WERI-Rb-1 (cell line): ENCODE measurements around the gene EWSR1.

ENCODE experiments used
- DNase-seq: peaks from one replicate; pipeline ENCODE4 v3.0.0-alpha.2; 2020
- H3K27ac ChIP-seq: fragments of 250-450 bp; sonication (Bioruptor Pico); 2 replicates; pipeline ENCODE4 v1.5.1; 2020; ENCODE audit warnings: mild to moderate bottlenecking, moderate library complexity
- H3K27me3 ChIP-seq: fragments of 250-450 bp; sonication (Bioruptor Pico); 2 replicates; pipeline ENCODE4 v1.5.1; 2021; ENCODE audit warnings: mild to moderate bottlenecking, low read depth, moderate library complexity; ENCODE audit not compliant: insufficient read depth, severe bottlenecking
- H3K36me3 ChIP-seq: fragments of 250-450 bp; sonication (Bioruptor Pico); 2 replicates; pipeline ENCODE4 v1.5.1; 2020; ENCODE audit warnings: mild to moderate bottlenecking, moderate library complexity
- H3K4me3 ChIP-seq: 2 replicates; pipeline ENCODE4 v1.5.1; 2011; ENCODE audit warnings: low read depth, mild to moderate bottlenecking, control low read depth, low read length
- H3K9me3 ChIP-seq: fragments of 250-450 bp; sonication (Bioruptor Pico); 2 replicates; pipeline ENCODE4 v1.5.1; 2021; ENCODE audit warnings: mild to moderate bottlenecking, moderate library complexity; ENCODE audit not compliant: severe bottlenecking
- CTCF ChIP-seq: IDR thresholded peaks from 2 replicates; pipeline ENCODE4 v1.5.1; 2011; ENCODE audit warnings: low read depth, mild to moderate bottlenecking, control low read depth, inconsistent platforms, low read length

EWSR1 gene

GRCh38 chr22:29267462-29267857 lies 608 bp upstream of the EWSR1 start:
- Histone ChIP-seq H3K36me3 (peaks cover 78% of the 10 kb centered on the region), H3K9me3 (no peaks in the 10 kb centered on the region), H3K27me3 (no peaks in the 10 kb centered on the region), H3K27ac (peak overlapping the region; percentile 100), H3K4me3 (peak overlapping the region; percentile 96)
- no peak for DNase-seq
- TF ChIP-seq CTCF: no peak

GRCh38 chr22:29268511-29269229 lies 602 bp downstream of the EWSR1 start:
- no peak for TF ChIP-seq CTCF
- peak; percentile 57 for DNase-seq
- no peaks in the 10 kb centered on the region for H3K27me3 ChIP-seq
- H3K36me3 ChIP-seq: peaks cover 87% of the 10 kb centered on the region
- H3K27ac ChIP-seq: peak overlapping the region; percentile 100
- peak overlapping the region; percentile 96 for H3K4me3 ChIP-seq
- H3K9me3 ChIP-seq: no peaks in the 10 kb centered on the region

- Histone ChIP-seq H3K9me3 (no peaks in the 10 kb centered on the region), H3K27me3 (no peaks in the 10 kb centered on the region), H3K27ac (peak overlapping the region; percentile 100), H3K36me3 (peaks cover 87% of the 10 kb centered on the region), H3K4me3 (peak overlapping the region; percentile 96)
- DNase-seq: no peak
- TF ChIP-seq CTCF: no peak
Observed at GRCh38 chr22:29269230-29269604, 1.1 kb downstream of the EWSR1 start.

- H3K36me3 ChIP-seq: peaks cover 87% of the 10 kb centered on the region
- no peaks in the 10 kb centered on the region for H3K9me3 ChIP-seq
- H3K27ac ChIP-seq: no peak overlapping the region; the same call in 1 of the 2 replicates
- no peaks in the 10 kb centered on the region for H3K27me3 ChIP-seq
- no peak for DNase-seq
- TF ChIP-seq CTCF: no peak
- H3K4me3 ChIP-seq: peak overlapping the region; percentile 96
Observed at GRCh38 chr22:29269731-29270474, 1.8 kb downstream of the EWSR1 start.

- Histone ChIP-seq H3K4me3 (no peak overlapping the region), H3K36me3 (peaks cover 87% of the 10 kb centered on the region), H3K27me3 (no peaks in the 10 kb centered on the region), H3K9me3 (no peaks in the 10 kb centered on the region), H3K27ac (no peak overlapping the region)
- no peak for TF ChIP-seq CTCF
- no peak for DNase-seq
Observed at GRCh38 chr22:29270475-29271271, 2.6 kb downstream of the EWSR1 start.
